NOMO-1 treated with DMSO at 0.1 percent for 48 hours (cell line): ENCODE data around the gene AIDA.
"Not testable (repeated sequence)": the region's sequence is repeated elsewhere in the genome, so short reads cannot be mapped to it uniquely, and the experiment has no call there.

ENCODE experiments used
- DNase-seq: peaks from one replicate; lab custom pipeline; 2025; ENCODE audit not compliant: unreplicated experiment; lab: John Stamatoyannopoulos, UW

The AIDA gene

GRCh38 chr1:222713091-222713961 lies 1.0 kb upstream of the AIDA start:
- DNase-seq: peak; percentile 93

- DNase-seq: peak; percentile 44
These were observed 705 bp downstream of the AIDA start for GRCh38 chr1:222711319-222712252.

GRCh38 chr1:222709700-222710153 lies 2.6 kb downstream of the AIDA start:
- no peak for DNase-seq

GRCh38 chr1:222706815-222707214 lies 5.5 kb downstream of the AIDA start:
- DNase-seq: no peak

- no peak for DNase-seq
These were observed 8.0 kb downstream of the AIDA start for GRCh38 chr1:222704260-222704659.

- DNase-seq: no peak
These were observed 10.1 kb downstream of the AIDA start for GRCh38 chr1:222702210-222702609.

GRCh38 chr1:222697826-222698225 lies 14.5 kb downstream of the AIDA start:
- no peak for DNase-seq

- no peak for DNase-seq
These were observed 15.1 kb downstream of the AIDA start for GRCh38 chr1:222697203-222697602.

GRCh38 chr1:222696741-222697140 lies 15.6 kb downstream of the AIDA start:
- no peak for DNase-seq

- no peak for DNase-seq
These were observed 17.4 kb downstream of the AIDA start for GRCh38 chr1:222694927-222695326.

GRCh38 chr1:222691016-222691415 lies 21.3 kb downstream of the AIDA start:
- no peak for DNase-seq

GRCh38 chr1:222680080-222680479 lies 32.2 kb downstream of the AIDA start:
- DNase-seq: no peak

- no peak for DNase-seq
These were observed 42.2 kb downstream of the AIDA start for GRCh38 chr1:222670110-222670509.

- not testable (repeated sequence) for DNase-seq
These were observed 43.2 kb downstream of the AIDA start for GRCh38 chr1:222669107-222669506.

- not testable (repeated sequence) for DNase-seq
These were observed 44.1 kb downstream of the AIDA start for GRCh38 chr1:222668184-222668583.

- DNase-seq: no peak
These were observed 46.3 kb downstream of the AIDA start for GRCh38 chr1:222665964-222666363.

- DNase-seq: no peak
These were observed 48.8 kb downstream of the AIDA start for GRCh38 chr1:222663431-222663934.

GRCh38 chr1:222657899-222658298 lies 54.4 kb downstream of the AIDA start:
- DNase-seq: no peak

GRCh38 chr1:222656391-222657155 lies 55.7 kb downstream of the AIDA start:
- DNase-seq: no peak

- peak; percentile 91 for DNase-seq
These were observed 57.4 kb downstream of the AIDA start for GRCh38 chr1:222654849-222655248.
